GM12878 (cell line): ENCODE data around the gene COL1A1. TPM values are rescaled to one million over a fixed set of nuclear protein-coding genes. Genes with fewer than 3 reads are reported as not detected.

Experiments used
- FOXK2 ChIP-seq: fragments of 450-650 bp; IDR thresholded peaks from 2 replicates; pipeline ENCODE4 v1.6.1; 2017; ENCODE audit warnings: mild to moderate bottlenecking, moderate library complexity
- HDGF ChIP-seq: fragments of 450-650 bp; IDR thresholded peaks from 2 replicates; pipeline ENCODE4 v1.6.1; 2016; ENCODE audit warnings: antibody characterized with exemption
- MEF2B ChIP-seq: fragments of 450-650 bp; IDR thresholded peaks from 2 replicates; pipeline ENCODE4 v1.6.1; 2018; ENCODE audit warnings: mild to moderate bottlenecking, moderate library complexity; ENCODE audit not compliant: partially characterized antibody, poor library complexity, severe bottlenecking
- NFYA ChIP-seq: IDR thresholded peaks from 2 replicates; pipeline ENCODE4 v1.6.1; 2011; ENCODE audit warnings: low read depth, mild to moderate bottlenecking, low read length, improper control_type of control experiment, borderline replicate concordance
- RCOR1 ChIP-seq: conservative IDR thresholded peaks from 2 replicates; pipeline ENCODE4 v1.6.1; 2012; ENCODE audit warnings: low read depth, low read length, improper control_type of control experiment
- SP1 ChIP-seq: IDR thresholded peaks from one replicate; pipeline ENCODE4 v1.6.1; 2011; ENCODE audit warnings: low read depth, low read length
- SREBF1 ChIP-seq: IDR thresholded peaks from 2 replicates; pipeline ENCODE4 v1.6.1; 2012; ENCODE audit warnings: mild to moderate bottlenecking, low read length
- STAT3 ChIP-seq: IDR thresholded peaks from 2 replicates; pipeline ENCODE4 v1.6.1; 2011; ENCODE audit warnings: low read depth, low read length, improper control_type of control experiment
- SUZ12 ChIP-seq: fragments of 200-600 bp; sonication (generic); IDR thresholded peaks from one replicate; pipeline ENCODE4 v1.6.1; 2018; ENCODE audit warnings: antibody characterized with exemption, mild to moderate bottlenecking; ENCODE audit not compliant: unreplicated experiment
- TCF12 ChIP-seq: IDR thresholded peaks from 2 replicates; pipeline ENCODE4 v1.6.1; 2011; ENCODE audit warnings: low read depth, mild to moderate bottlenecking, low read length
- YY1 ChIP-seq: IDR thresholded peaks from 2 replicates; pipeline ENCODE4 v1.6.1; 2011; ENCODE audit warnings: low read depth, mild to moderate bottlenecking, low read length
- polyA plus RNA-seq, 11 experiments: library from polyadenylated mRNA; depleted of rRNA in 4 of 11; unstranded in 6 of 11; stranded (reverse) in 5 of 11; fragments of >200 nt; fragmentation: Nextera tagmentation in 4 of 11; fragmentation: Illumina TruSeq in 1 of 11; extraction: Ambion mirVana in 4 of 11; extraction: Trizol in 1 of 11; gene quantifications; 1 replicate in 1 of 11; 2 replicates in 10 of 11; pipeline versions ENCODE4 v1.2.1 to v1.2.3, GENCODE V29; 2011 to 2016; ENCODE audit warnings: inconsistent platforms in 2 of 11, missing spikeins in 2 of 11, low read depth in 1 of 11
- total RNA-seq, 4 experiments: library from RNA; depleted of rRNA in 3 of 4; stranded (reverse); fragments of >200 nt in 3 of 4; fragmentation: Illumina TruSeq in 1 of 4; extraction: Trizol in 1 of 4; gene quantifications; 2 replicates each; pipeline versions ENCODE4 v1.2.1 to v1.2.3, GENCODE V29; 2013 to 2021
- TF ChIP-seq, protein P1 (sequence below): fragments of 450-650 bp; IDR thresholded peaks from 2 replicates; pipeline ENCODE4 v1.6.1; 2017; ENCODE audit warnings: mild to moderate bottlenecking, moderate library complexity
- TF ChIP-seq, protein P2 (sequence below): fragments of 150-350 bp; IDR thresholded peaks from 2 replicates; pipeline ENCODE4 v1.6.1; 2014; ENCODE audit warnings: mild to moderate bottlenecking, low read depth, low read length
- TF ChIP-seq, protein P3 (sequence below): fragments of 450-650 bp; IDR thresholded peaks from 2 replicates; pipeline ENCODE4 v1.6.1; 2017; ENCODE audit warnings: mild to moderate bottlenecking, moderate library complexity
- TF ChIP-seq, protein P4 (sequence below): fragments of 450-650 bp; IDR thresholded peaks from 2 replicates; pipeline ENCODE4 v1.6.1; 2017; ENCODE audit warnings: low read depth, mild to moderate bottlenecking, moderate library complexity
- TF ChIP-seq, protein P5 (sequence below): fragments of 450-650 bp; IDR thresholded peaks from 2 replicates; pipeline ENCODE4 v1.6.1; 2016; ENCODE audit warnings: mild to moderate bottlenecking

The COL1A1 gene
- total and polyA plus RNA-seq, 10 of the 15 experiments (the other 5 are each of a cell fraction or from before 2014, with no cell fraction given) = 0.18 to 7.7 (median 2.3) TPM

DNA sequence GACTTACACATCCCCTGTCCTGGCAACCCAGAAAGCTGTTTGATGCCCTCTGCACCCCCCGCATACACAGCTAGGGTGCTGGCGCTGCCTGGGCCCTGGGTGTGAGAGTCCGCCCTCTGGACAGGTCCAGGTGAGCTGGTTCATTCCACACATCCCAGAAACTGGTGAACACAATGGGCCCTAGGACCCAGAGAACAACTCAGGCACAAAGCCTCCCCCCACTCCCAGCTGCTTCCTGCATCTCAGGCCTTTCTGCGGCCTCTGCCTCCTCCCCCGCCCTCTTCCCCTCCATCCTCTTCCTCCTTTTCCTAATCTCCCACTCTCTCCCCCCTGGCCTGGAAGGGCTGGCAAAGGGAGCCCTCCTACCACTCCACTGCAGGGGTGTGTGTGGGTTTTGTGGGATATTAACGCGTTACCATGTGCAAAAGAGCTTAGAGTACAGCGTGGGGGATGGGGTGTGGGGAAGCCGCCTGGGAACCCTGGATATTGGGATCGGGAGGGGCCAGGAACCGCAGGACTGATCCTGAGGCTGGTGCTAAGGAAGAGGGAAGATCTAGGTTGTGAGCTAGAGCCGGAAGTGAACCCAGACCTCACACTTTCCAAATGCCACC, 49.4 kb downstream of the COL1A1 start (continued):
- TF ChIP-seq, protein P1, sequence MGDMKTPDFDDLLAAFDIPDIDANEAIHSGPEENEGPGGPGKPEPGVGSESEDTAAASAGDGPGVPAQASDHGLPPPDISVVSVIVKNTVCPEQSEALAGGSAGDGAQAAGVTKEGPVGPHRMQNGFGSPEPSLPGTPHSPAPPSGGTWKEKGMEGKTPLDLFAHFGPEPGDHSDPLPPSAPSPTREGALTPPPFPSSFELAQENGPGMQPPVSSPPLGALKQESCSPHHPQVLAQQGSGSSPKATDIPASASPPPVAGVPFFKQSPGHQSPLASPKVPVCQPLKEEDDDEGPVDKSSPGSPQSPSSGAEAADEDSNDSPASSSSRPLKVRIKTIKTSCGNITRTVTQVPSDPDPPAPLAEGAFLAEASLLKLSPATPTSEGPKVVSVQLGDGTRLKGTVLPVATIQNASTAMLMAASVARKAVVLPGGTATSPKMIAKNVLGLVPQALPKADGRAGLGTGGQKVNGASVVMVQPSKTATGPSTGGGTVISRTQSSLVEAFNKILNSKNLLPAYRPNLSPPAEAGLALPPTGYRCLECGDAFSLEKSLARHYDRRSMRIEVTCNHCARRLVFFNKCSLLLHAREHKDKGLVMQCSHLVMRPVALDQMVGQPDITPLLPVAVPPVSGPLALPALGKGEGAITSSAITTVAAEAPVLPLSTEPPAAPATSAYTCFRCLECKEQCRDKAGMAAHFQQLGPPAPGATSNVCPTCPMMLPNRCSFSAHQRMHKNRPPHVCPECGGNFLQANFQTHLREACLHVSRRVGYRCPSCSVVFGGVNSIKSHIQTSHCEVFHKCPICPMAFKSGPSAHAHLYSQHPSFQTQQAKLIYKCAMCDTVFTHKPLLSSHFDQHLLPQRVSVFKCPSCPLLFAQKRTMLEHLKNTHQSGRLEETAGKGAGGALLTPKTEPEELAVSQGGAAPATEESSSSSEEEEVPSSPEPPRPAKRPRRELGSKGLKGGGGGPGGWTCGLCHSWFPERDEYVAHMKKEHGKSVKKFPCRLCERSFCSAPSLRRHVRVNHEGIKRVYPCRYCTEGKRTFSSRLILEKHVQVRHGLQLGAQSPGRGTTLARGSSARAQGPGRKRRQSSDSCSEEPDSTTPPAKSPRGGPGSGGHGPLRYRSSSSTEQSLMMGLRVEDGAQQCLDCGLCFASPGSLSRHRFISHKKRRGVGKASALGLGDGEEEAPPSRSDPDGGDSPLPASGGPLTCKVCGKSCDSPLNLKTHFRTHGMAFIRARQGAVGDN = 0 out of 2 replicates have a peak, but pooled peaks have one; percentile 27
- TF ChIP-seq NFYA (no peak), YY1 (no peak), HDGF (peak; percentile 96), RCOR1 (no peak), SUZ12 (no peak), MEF2B (peak; percentile 9), FOXK2 (no peak), SP1 (peak; percentile 92), SREBF1 (no peak), STAT3 (no peak), TCF12 (peak; percentile 94)
- TF ChIP-seq, protein P2, sequence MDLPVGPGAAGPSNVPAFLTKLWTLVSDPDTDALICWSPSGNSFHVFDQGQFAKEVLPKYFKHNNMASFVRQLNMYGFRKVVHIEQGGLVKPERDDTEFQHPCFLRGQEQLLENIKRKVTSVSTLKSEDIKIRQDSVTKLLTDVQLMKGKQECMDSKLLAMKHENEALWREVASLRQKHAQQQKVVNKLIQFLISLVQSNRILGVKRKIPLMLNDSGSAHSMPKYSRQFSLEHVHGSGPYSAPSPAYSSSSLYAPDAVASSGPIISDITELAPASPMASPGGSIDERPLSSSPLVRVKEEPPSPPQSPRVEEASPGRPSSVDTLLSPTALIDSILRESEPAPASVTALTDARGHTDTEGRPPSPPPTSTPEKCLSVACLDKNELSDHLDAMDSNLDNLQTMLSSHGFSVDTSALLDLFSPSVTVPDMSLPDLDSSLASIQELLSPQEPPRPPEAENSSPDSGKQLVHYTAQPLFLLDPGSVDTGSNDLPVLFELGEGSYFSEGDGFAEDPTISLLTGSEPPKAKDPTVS = no peak
- TF ChIP-seq, protein P3, sequence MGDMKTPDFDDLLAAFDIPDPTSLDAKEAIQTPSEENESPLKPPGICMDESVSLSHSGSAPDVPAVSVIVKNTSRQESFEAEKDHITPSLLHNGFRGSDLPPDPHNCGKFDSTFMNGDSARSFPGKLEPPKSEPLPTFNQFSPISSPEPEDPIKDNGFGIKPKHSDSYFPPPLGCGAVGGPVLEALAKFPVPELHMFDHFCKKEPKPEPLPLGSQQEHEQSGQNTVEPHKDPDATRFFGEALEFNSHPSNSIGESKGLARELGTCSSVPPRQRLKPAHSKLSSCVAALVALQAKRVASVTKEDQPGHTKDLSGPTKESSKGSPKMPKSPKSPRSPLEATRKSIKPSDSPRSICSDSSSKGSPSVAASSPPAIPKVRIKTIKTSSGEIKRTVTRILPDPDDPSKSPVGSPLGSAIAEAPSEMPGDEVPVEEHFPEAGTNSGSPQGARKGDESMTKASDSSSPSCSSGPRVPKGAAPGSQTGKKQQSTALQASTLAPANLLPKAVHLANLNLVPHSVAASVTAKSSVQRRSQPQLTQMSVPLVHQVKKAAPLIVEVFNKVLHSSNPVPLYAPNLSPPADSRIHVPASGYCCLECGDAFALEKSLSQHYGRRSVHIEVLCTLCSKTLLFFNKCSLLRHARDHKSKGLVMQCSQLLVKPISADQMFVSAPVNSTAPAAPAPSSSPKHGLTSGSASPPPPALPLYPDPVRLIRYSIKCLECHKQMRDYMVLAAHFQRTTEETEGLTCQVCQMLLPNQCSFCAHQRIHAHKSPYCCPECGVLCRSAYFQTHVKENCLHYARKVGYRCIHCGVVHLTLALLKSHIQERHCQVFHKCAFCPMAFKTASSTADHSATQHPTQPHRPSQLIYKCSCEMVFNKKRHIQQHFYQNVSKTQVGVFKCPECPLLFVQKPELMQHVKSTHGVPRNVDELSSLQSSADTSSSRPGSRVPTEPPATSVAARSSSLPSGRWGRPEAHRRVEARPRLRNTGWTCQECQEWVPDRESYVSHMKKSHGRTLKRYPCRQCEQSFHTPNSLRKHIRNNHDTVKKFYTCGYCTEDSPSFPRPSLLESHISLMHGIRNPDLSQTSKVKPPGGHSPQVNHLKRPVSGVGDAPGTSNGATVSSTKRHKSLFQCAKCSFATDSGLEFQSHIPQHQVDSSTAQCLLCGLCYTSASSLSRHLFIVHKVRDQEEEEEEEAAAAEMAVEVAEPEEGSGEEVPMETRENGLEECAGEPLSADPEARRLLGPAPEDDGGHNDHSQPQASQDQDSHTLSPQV = 0 out of 2 replicates have a peak, but pooled peaks have one; percentile 15
- TF ChIP-seq, protein P4, sequence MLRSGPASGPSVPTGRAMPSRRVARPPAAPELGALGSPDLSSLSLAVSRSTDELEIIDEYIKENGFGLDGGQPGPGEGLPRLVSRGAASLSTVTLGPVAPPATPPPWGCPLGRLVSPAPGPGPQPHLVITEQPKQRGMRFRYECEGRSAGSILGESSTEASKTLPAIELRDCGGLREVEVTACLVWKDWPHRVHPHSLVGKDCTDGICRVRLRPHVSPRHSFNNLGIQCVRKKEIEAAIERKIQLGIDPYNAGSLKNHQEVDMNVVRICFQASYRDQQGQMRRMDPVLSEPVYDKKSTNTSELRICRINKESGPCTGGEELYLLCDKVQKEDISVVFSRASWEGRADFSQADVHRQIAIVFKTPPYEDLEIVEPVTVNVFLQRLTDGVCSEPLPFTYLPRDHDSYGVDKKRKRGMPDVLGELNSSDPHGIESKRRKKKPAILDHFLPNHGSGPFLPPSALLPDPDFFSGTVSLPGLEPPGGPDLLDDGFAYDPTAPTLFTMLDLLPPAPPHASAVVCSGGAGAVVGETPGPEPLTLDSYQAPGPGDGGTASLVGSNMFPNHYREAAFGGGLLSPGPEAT = peak; percentile 99
- TF ChIP-seq, protein P5, sequence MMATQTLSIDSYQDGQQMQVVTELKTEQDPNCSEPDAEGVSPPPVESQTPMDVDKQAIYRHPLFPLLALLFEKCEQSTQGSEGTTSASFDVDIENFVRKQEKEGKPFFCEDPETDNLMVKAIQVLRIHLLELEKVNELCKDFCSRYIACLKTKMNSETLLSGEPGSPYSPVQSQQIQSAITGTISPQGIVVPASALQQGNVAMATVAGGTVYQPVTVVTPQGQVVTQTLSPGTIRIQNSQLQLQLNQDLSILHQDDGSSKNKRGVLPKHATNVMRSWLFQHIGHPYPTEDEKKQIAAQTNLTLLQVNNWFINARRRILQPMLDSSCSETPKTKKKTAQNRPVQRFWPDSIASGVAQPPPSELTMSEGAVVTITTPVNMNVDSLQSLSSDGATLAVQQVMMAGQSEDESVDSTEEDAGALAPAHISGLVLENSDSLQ = no peak
